H9 (cell line): ENCODE measurements around the gene KIF19. TPM values are rescaled to one million over a fixed set of nuclear protein-coding genes. Genes with fewer than 3 reads are reported as not detected.

Experiments used
- DNase-seq: peaks from one replicate; pipeline ENCODE4 v3.0.0-alpha.2; 2017
- H2AFZ ChIP-seq: one replicate; pipeline ENCODE4 v1.6.1; 2013; ENCODE audit warnings: mild to moderate bottlenecking, low read length, control low read depth, moderate library complexity
- H2AK5ac ChIP-seq: 2 replicates; pipeline ENCODE4 v1.6.1; 2013; ENCODE audit warnings: low read length, control low read depth, mixed read lengths; ENCODE audit not compliant: insufficient read length
- H2BK120ac ChIP-seq: one replicate; pipeline ENCODE4 v1.6.1; 2013; ENCODE audit warnings: low read depth, mild to moderate bottlenecking, low read length, control low read depth, inconsistent platforms; ENCODE audit not compliant: poor library complexity, severe bottlenecking
- H2BK12ac ChIP-seq: 2 replicates; pipeline ENCODE4 v1.6.1; 2013; ENCODE audit warnings: low read length, control low read depth, mixed read lengths, low read depth; ENCODE audit not compliant: insufficient read length
- H2BK15ac ChIP-seq: 2 replicates; pipeline ENCODE4 v1.6.1; 2013; ENCODE audit warnings: low read depth, low read length, control low read depth
- H2BK20ac ChIP-seq: one replicate; pipeline ENCODE4 v1.6.1; 2013; ENCODE audit warnings: low read depth, mild to moderate bottlenecking, low read length, control low read depth, inconsistent platforms; ENCODE audit not compliant: poor library complexity, severe bottlenecking
- H2BK5ac ChIP-seq: 2 replicates; pipeline ENCODE4 v1.6.1; 2013; ENCODE audit warnings: low read length, control low read depth, mixed read lengths; ENCODE audit not compliant: insufficient read length
- H3K14ac ChIP-seq: 2 replicates; pipeline ENCODE4 v1.6.1; 2013; ENCODE audit warnings: low read length, control low read depth; ENCODE audit not compliant: insufficient read depth
- H3K18ac ChIP-seq: 2 replicates; pipeline ENCODE4 v1.6.1; 2013; ENCODE audit warnings: low read depth, mild to moderate bottlenecking, mixed read lengths, low read length, control low read depth; ENCODE audit not compliant: insufficient read length
- H3K23ac ChIP-seq: 2 replicates; pipeline ENCODE4 v1.6.1; 2013; ENCODE audit warnings: low read length, control low read depth, mixed read lengths, low read depth; ENCODE audit not compliant: insufficient read length
- H3K23me2 ChIP-seq: 2 replicates; pipeline ENCODE4 v1.6.1; 2013; ENCODE audit warnings: low read depth, mild to moderate bottlenecking, mixed read lengths, low read length, control low read depth; ENCODE audit not compliant: insufficient read length, poor library complexity, severe bottlenecking
- H3K27ac ChIP-seq: 2 replicates; pipeline ENCODE4 v1.5.1; 2013; ENCODE audit warnings: low read length, control low read depth, mixed read lengths, low read depth; ENCODE audit not compliant: insufficient read length
- H3K27me3 ChIP-seq: 2 replicates; pipeline ENCODE4 v1.6.1; 2013; ENCODE audit warnings: low read length, control low read depth, inconsistent platforms; ENCODE audit not compliant: insufficient read depth
- H3K4ac ChIP-seq: 2 replicates; pipeline ENCODE4 v1.6.1; 2013; ENCODE audit warnings: low read depth, mild to moderate bottlenecking, control low read depth, inconsistent platforms, low read length, moderate library complexity
- H3K4me1 ChIP-seq: 2 replicates; pipeline ENCODE4 v1.6.1; 2013; ENCODE audit warnings: low read length, control low read depth, inconsistent platforms; ENCODE audit not compliant: insufficient read depth
- H3K4me2 ChIP-seq: 2 replicates; pipeline ENCODE4 v1.6.1; 2013; ENCODE audit warnings: low read length, control low read depth, mixed read lengths; ENCODE audit not compliant: insufficient read length, insufficient read depth
- H3K56ac ChIP-seq: 2 replicates; pipeline ENCODE4 v1.6.1; 2013; ENCODE audit warnings: low read depth, mild to moderate bottlenecking, mixed read lengths, low read length, control low read depth; ENCODE audit not compliant: insufficient read length
- H3K79me1 ChIP-seq: 2 replicates; pipeline ENCODE4 v1.6.1; 2013; ENCODE audit warnings: low read depth, mild to moderate bottlenecking, moderate library complexity, low read length, control low read depth, inconsistent platforms; ENCODE audit not compliant: insufficient read depth, poor library complexity, severe bottlenecking
- H3K79me2 ChIP-seq: 2 replicates; pipeline ENCODE4 v1.6.1; 2013; ENCODE audit warnings: low read length, control low read depth, inconsistent platforms; ENCODE audit not compliant: insufficient read depth
- H3K9ac ChIP-seq: 2 replicates; pipeline ENCODE4 v1.6.1; 2013; ENCODE audit warnings: low read length, control low read depth, mixed read lengths; ENCODE audit not compliant: insufficient read length; ENCODE audit errors: extremely low read depth
- H3K9me3 ChIP-seq: one replicate; pipeline ENCODE4 v1.6.1; 2013; ENCODE audit warnings: low read depth, low read length, inconsistent platforms; ENCODE audit not compliant: control insufficient read depth
- H3T11ph ChIP-seq: one replicate; pipeline ENCODE4 v1.6.1; 2013; ENCODE audit warnings: mild to moderate bottlenecking, low read length, control low read depth, inconsistent platforms
- H4K20me1 ChIP-seq: one replicate; pipeline ENCODE4 v1.6.1; 2013; ENCODE audit not compliant: control insufficient read depth, insufficient read length, insufficient read depth
- H4K5ac ChIP-seq: 2 replicates; pipeline ENCODE4 v1.6.1; 2013; ENCODE audit warnings: low read depth, mild to moderate bottlenecking, mixed read lengths, low read length, control low read depth; ENCODE audit not compliant: insufficient read length
- H4K8ac ChIP-seq: replicated peaks from 2 replicates; pipeline ENCODE4 v1.6.1; 2013; ENCODE audit warnings: low read length, control low read depth, mixed read lengths, low read depth; ENCODE audit not compliant: insufficient read length
- H4K91ac ChIP-seq: 2 replicates; pipeline ENCODE4 v1.6.1; 2013; ENCODE audit warnings: low read depth, mild to moderate bottlenecking, moderate library complexity, mixed read lengths, low read length, control low read depth; ENCODE audit not compliant: insufficient read length
- H3K27ac Mint-ChIP-seq, 3 experiments: 2 replicates in 2 of 3; 3 replicates in 1 of 3; pipeline ENCODE4 v1.8.0; 2020 to 2021; ENCODE audit warnings: mixed read lengths in 3 of 3, mild to moderate bottlenecking in 1 of 3, moderate library complexity in 1 of 3
- H3K27me3 Mint-ChIP-seq: 2 replicates; pipeline ENCODE4 v1.8.0; 2021; ENCODE audit warnings: low read depth, mild to moderate bottlenecking, moderate library complexity, mixed read lengths
- H3K36me3 Mint-ChIP-seq, 3 experiments: 2 replicates in 2 of 3; 3 replicates in 1 of 3; pipeline ENCODE4 v1.8.0; 2020 to 2021; ENCODE audit warnings: low read depth in 3 of 3, mixed read lengths in 3 of 3; ENCODE audit not compliant: insufficient read depth in 1 of 3
- H3K4me1 Mint-ChIP-seq, 2 experiments: 2 replicates each; pipeline ENCODE4 v1.8.0; 2020; ENCODE audit warnings: mixed read lengths in 2 of 2
- H3K4me3 Mint-ChIP-seq, 2 experiments: 2 replicates in 1 of 2; 3 replicates in 1 of 2; pipeline ENCODE4 v1.8.0; 2020 to 2021; ENCODE audit warnings: mild to moderate bottlenecking in 2 of 2, mixed read lengths in 2 of 2, moderate library complexity in 1 of 2
- H3K9me3 Mint-ChIP-seq, 2 experiments: 2 replicates in 1 of 2; 3 replicates in 1 of 2; pipeline ENCODE4 v1.8.0; 2020; ENCODE audit warnings: mild to moderate bottlenecking in 2 of 2, mixed read lengths in 2 of 2, moderate library complexity in 1 of 2
- CTCF ChIP-seq: fragments of 200-600 bp; sonication (generic); conservative IDR thresholded peaks from 3 replicates; pipeline ENCODE4 v1.8.0; 2021; ENCODE audit warnings: antibody characterized with exemption, mild to moderate bottlenecking
- WGBS: extraction: QIAGEN DNeasy Blood & Tissue Kit; methylation state at CpG from one replicate; pipeline ENCODE4 v1.1.7; 2013; ENCODE audit warnings: missing lambda C conversion rate, low lambda C conversion rate, mixed read lengths; ENCODE audit not compliant: insufficient read length; ENCODE audit errors: extremely low coverage; 5-methylcytosine and 5-hydroxymethylcytosine counted together
- total RNA-seq: library from RNA; stranded (reverse); gene quantifications from 2 replicates; pipeline ENCODE4 v1.2.1, GENCODE V29; 2021

The KIF19 gene
- total RNA-seq, 1 experiment from 2014 or later = 0.13 TPM

GRCh38 chr17:74374858-74375257, 48.8 kb downstream of the KIF19 start:
- Histone ChIP-seq H3K9ac (no peak overlapping the region), H3K79me2 (no peaks in the 10 kb centered on the region), H3K56ac (no peak overlapping the region), H3K79me1 (no peaks in the 10 kb centered on the region), H4K91ac (no peak overlapping the region), H3K4ac (no peak overlapping the region), H2BK12ac (no peak overlapping the region), H3K23ac (no peak overlapping the region), H4K5ac (no peak overlapping the region), H3T11ph (no peak overlapping the region), H3K9me3 (no peaks in the 10 kb centered on the region), H2BK20ac (no peak overlapping the region), H3K27ac (no peak overlapping the region), H3K4me1 (no peaks in the 10 kb centered on the region), H3K27me3 (no peaks in the 10 kb centered on the region), H4K8ac (no peak overlapping the region), H3K23me2 (no peaks in the 10 kb centered on the region), H2BK5ac (no peak overlapping the region), H3K18ac (no peak overlapping the region), H2AK5ac (no peak overlapping the region), H4K20me1 (no peaks in the 10 kb centered on the region), H3K14ac (no peak overlapping the region), H2AFZ (no peak overlapping the region), H3K4me2 (no peak overlapping the region), H2BK120ac (no peak overlapping the region), H2BK15ac (no peak overlapping the region)
- no peaks in the 10 kb centered on the region; a peak in 1 of 5 replicates for H3K9me3 Mint-ChIP-seq
- TF ChIP-seq CTCF = no peak
- no CpG with 5 or more reads among the region's 3 CpGs for WGBS
- no peak for DNase-seq
- H3K36me3 Mint-ChIP-seq = no peaks in the 10 kb centered on the region
- H3K4me3 Mint-ChIP-seq = no peak overlapping the region
- peaks cover 0 to 3% of the 10 kb centered on the region in 2 experiments; a peak in 2 of 4 replicates for H3K4me1 Mint-ChIP-seq
- peaks cover 65% of the 10 kb centered on the region for H3K27me3 Mint-ChIP-seq
- no peak overlapping the region for H3K27ac Mint-ChIP-seq
